HG03457 (cell line): ENCODE results near the gene TNFSF13.

Experiments
- ATAC-seq: cut with Tn5 transposase; IDR thresholded peaks from one replicate; pipeline ENCODE4 v1.9.1; 2021; ENCODE audit warnings: moderate number of reproducible peaks; ENCODE audit not compliant: unreplicated experiment

Gene TNFSF13

DNA sequence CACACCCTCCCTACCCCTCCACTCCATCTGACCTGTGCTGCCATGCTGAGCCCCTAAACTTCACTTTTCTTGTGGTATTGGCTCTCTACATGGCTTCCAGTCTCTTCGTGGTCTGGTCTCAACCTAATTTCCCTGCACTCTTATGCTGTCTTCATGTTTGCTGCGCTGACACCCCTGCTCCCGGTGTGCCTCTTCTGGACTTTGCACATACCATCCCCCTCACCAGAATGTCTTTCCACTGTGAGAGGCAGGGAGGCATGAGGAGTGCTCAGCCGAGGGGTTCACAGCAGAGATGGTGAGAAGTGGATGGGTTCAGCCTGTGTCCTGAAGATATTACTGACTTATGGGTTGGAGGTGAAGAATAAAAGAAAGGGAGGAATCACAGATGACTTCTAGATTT, 7.2 kb upstream of the TNFSF13 start:
- ATAC-seq: no peak

DNA sequence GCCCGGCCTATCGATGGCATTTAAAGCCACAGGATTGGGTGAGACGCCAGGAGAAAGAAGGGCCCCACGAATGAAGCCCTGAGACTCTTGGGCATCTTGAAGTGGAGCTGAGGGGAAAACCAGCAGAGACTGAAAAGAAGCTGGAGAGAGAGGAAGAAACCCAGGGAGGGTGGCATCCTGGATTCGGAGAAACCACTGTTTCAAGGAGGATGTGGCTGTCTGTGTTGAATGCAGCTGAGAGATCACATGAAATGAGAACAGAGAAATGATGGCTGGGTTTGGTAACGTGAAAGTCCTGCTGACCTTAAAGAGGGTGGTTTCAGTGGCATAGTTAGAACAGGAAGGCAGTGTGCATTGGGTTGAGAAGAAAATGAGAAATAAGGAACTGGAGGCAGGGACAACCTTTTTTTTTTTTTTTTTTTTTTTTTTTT, 5.9 kb upstream of the TNFSF13 start:
- no peak for ATAC-seq

DNA sequence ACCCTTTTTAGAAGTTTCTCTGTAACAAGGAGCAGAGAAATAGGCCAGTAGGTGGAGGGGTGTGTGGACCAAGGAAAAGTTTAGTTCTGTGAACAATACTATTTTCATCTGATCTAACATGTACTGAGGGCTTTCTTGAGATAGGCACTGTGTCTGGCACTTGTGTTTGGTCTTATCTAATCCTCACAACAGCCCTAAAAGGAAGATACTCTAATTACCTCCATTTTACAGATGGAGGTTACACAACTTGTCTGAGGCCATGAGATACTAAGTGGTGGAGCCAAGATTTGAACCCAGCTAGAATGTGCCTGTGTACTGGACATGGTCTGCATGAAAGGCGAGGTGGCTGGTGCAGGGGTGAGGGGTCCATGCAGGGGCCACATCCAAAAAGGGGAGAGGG, 5.2 kb upstream of the TNFSF13 start:
- ATAC-seq: no peak

DNA sequence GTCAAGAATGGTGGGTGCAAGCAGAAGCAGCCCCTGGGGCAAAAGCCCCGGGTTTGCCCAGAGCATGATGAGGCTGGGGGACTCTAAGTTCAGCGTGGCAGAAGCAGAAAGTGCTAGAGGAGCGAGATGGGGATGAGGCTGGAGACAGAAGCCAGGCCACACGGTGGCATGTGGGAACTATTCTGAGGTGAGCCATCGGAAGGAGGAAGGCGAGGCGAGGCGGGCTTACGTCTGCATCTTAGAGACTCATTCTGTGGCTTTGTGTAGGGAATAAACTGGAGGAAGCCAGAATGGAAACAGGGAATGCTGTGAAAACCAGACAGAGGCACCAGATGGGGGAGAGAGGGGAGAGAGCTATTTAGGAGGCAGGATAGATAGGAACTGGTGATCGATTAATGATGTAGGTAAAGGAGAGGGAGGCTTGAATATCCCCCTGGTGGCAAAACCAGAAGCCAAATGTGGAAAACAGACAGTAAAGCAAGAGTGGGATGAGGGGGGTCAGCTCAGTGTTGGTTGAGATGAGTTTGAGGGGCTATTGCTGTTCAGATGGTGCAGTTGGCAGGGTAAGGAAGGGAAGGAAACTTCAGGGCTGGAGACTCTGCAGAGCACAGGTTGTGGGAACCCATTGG, 3.1 kb upstream of the TNFSF13 start:
- ATAC-seq: no peak

DNA sequence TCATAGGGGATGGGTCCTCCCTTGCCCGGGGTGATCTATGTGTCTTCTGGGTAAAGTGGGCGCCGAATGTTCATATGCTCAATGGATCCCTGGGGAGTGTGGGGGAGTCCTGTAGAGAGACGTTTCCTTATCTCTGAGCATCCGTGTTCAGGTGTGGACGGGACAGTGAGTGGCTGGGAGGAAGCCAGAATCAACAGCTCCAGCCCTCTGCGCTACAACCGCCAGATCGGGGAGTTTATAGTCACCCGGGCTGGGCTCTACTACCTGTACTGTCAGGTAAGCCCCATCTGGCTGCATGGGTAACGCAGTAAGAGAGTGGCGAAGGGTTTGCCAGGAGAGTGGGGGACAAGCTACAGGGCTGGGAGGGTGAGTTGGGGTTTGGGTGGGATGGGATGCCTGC, 1.9 kb upstream of the TNFSF13 start:
- no peak for ATAC-seq

DNA sequence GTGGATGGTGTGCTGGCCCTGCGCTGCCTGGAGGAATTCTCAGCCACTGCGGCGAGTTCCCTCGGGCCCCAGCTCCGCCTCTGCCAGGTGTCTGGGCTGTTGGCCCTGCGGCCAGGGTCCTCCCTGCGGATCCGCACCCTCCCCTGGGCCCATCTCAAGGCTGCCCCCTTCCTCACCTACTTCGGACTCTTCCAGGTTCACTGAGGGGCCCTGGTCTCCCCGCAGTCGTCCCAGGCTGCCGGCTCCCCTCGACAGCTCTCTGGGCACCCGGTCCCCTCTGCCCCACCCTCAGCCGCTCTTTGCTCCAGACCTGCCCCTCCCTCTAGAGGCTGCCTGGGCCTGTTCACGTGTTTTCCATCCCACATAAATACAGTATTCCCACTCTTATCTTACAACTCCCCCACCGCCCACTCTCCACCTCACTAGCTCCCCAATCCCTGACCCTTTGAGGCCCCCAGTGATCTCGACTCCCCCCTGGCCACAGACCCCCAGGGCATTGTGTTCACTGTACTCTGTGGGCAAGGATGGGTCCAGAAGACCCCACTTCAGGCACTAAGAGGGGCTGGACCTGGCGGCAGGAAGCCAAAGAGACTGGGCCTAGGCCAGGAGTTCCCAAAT, 1.3 kb upstream of the TNFSF13 start:
- ATAC-seq: no peak

DNA sequence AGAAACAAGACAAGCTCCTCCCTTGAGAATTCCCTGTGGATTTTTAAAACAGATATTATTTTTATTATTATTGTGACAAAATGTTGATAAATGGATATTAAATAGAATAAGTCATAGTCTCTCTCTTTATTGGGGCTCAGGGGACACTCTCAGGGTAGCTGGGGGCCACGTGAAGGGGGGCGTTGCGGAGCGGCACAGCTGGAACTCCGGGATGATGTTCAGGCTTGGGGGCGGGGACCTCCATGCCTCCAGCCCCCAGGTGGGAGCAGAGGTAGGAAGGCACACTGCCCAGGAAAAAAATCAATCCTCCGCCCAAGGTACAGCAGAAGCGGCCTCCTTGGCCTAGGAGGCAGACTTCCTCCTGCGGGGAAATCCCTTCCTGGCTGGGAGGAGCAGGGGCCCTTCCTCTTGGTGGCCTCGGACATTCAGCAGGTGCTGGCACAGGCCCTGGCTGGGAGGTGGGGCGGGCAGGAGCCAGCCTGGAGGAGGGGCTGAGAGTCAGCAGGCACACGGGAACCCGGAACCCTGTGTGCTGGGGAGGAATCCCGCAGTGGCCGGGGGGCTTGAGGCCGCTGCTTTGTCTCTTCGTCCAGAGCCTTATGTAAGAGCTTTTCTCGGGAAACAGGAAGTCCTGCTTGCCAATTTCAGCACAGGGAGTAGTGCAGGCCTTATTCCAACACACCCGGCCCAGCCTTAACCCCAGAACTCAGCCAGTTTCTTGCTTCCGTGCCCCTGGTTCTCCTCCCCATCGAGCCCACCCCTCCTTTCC, 591 bp upstream of the TNFSF13 start:
- no peak for ATAC-seq

DNA sequence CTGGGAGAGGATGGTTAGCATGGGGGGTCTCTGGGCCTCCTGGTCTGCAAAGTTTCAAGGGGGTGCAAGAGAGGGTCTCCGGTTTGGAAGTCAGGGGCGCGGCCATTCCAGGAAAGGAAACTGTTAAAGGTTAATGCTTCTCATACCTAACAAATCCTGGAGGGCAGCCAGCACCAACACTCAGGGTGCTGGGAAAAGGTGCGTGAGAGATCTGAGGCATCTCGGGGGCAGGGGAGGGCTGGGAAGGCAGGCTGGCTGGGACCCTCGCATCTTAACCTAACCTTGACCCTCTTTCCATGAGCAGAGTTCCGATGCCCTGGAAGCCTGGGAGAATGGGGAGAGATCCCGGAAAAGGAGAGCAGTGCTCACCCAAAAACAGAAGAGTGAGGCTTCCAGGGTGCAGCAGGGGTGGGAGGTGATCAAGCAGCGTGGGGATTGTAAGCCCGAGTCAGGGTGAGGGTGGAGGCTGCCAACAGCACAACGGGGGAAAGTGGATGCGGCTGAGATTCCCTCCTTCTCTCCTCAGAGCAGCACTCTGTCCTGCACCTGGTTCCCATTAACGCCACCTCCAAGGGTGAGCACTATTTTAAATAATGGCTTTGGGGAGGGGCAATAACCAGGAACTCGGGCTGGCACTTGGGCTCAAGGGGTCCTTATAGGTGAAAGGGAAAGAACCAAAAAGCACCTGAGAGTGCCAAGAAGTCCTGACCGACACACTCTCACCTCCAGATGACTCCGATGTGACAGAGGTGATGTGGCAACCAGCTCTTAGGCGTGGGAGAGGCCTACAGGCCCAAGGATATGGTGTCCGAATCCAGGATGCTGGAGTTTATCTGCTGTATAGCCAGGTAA, 996 bp downstream of the TNFSF13 start:
- no peak for ATAC-seq

DNA sequence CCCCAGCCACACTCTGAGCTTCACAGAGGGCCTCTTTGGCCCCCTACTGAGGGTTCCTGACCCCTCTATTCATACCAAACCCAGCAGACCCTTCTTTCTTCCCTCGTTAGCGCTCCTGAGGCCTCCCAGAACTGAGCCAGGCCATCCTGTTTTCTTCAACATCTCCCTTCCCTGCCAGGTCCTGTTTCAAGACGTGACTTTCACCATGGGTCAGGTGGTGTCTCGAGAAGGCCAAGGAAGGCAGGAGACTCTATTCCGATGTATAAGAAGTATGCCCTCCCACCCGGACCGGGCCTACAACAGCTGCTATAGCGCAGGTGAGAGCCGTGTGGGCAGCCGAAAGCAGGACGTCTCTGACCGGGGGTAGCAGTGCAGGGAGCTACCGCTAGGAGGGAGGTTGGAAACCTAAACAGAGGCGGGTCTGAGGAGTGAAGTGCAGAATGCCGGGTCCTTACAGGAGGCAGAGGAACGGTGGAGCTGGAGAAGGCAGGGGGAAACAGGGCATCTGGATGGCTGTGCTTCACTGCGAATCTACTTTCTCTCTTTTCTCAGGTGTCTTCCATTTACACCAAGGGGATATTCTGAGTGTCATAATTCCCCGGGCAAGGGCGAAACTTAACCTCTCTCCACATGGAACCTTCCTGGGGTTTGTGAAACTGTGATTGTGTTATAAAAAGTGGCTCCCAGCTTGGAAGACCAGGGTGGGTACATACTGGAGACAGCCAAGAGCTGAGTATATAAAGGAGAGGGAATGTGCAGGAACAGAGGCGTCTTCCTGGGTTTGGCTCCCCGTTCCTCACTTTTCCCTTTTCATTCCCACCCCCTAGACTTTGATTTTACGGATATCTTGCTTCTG, 1.9 kb downstream of the TNFSF13 start:
- ATAC-seq: no peak

DNA sequence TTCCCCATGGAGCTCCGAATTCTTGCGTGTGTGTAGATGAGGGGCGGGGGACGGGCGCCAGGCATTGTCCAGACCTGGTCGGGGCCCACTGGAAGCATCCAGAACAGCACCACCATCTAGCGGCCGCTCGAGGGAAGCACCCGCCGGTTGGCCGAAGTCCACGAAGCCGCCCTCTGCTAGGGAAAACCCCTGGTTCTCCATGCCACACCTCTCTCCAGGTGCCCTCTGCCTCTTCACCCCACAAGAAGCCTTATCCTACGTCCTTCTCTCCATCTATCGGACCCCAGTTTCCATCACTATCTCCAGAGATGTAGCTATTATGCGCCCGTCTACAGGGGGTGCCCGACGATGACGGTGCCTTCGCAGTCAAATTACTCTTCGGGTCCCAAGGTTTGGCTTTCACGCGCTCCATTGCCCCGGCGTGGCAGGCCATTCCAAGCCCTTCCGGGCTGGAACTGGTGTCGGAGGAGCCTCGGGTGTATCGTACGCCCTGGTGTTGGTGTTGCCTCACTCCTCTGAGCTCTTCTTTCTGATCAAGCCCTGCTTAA, 2.6 kb downstream of the TNFSF13 start:
- no peak for ATAC-seq

DNA sequence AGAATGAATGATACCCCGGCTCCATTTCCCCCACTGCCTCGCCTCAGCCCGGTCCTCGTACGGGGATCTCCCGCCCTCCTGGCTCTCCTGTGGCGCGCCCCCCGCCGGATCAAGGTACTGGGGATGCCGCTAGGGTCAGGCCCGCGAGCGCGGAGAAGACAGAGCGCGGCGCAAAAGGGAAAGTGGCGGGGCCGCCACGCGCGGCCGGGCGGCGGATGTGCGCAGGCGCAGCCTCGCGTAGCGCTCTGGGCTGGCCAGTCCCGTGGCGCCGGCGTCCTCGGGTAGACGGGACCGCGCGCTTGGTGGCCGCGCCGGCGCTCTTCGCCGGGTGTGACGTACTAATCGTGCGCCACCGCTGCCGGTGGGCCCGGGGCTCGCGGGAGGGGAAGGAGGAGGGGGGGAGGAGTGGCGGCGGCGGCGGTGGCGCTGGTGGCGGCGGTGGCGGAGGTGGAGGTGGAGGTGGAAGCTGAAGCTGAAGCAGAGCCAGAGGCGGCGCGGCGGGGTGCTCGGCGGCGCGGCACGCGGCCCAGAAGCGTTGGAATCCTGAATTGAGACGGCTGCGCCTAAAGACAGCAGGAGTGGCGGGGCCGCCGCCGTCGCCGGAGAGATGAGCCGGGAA, 3.1 kb downstream of the TNFSF13 start, which contains the start of gene SENP3:
TSS of gene SENP3 (plus strand) at position 331 of the 619 bp plus-strand sequence. CDS start 1,158 bp downstream, outside the sequence.
- ATAC-seq: peak; percentile 31

DNA sequence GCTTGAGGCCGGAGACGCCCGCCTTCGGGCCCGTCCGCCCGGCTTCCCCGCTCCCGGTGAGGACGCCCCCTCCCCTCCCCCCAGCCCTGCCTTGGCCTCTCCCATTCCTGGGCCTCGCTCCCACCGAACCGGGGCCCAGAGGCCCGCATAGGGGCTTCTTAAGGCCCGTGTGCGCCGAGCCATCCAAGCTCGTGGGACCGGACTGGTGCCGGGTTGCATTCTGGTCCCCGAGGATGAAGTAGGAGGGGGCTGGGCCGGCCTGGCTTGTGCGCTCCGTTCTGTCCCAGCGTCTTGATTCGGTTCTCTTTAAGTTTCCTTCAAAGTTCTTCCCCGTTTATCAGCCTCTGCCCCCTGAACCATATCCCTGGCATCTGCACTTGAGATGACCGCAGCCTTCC, 3.7 kb downstream of the TNFSF13 start:
- no peak for ATAC-seq

DNA sequence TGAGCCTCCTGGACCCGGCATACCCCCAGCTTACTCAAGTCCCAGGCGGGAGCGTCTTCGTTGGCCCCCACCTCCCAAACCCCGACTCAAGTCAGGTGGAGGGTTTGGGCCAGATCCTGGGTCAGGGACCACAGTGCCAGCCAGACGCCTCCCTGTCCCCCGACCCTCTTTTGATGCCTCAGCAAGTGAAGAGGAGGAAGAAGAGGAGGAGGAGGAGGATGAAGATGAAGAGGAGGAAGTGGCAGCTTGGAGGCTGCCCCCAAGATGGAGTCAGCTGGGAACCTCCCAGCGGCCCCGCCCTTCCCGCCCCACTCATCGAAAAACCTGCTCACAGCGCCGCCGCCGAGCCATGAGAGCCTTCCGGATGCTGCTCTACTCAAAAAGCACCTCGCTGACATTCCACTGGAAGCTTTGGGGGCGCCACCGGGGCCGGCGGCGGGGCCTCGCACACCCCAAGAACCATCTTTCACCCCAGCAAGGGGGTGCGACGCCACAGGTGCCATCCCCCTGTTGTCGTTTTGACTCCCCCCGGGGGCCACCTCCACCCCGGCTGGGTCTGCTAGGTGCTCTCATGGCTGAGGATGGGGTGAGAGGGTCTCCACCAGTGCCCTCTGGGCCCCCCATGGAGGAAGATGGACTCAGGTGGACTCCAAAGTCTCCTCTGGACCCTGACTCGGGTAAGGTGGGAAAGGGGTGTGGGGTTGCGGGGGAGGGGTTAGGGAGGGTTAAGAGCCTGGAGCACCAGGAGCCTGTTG, 4.7 kb downstream of the TNFSF13 start:
- no peak for ATAC-seq

DNA sequence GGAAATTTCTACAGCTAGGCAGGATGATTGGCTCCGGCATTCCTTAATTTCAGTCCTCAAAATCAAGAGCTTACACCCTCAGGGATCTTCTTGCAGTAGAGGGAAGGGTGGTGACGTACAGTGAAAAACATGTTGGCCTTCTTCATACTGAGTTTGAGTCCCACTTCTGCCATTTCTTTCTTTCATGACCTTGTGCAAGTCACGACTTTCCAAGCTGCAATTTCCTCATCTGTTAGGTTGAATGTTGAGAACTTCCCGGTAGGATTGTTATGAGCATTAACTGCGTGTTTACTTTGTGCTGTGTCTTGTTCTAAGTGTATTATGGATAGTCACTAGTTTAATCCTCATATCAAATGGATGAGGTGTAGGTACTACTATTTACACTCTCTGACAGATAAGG, 11.0 kb downstream of the TNFSF13 start:
- ATAC-seq: no peak

DNA sequence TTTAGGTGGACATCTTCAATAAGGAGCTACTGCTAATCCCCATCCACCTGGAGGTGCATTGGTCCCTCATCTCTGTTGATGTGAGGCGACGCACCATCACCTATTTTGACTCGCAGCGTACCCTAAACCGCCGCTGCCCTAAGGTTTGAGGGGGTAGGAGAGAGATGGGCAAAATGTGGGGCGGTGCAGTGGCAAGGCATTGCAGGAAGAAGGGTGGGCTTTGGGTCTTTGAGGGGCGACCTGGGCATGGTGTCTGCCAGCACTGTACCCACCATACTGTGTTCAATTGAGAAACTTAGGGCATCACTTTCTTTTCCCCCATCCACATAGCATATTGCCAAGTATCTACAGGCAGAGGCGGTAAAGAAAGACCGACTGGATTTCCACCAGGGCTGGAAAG, 11.8 kb downstream of the TNFSF13 start:
- no peak for ATAC-seq

DNA sequence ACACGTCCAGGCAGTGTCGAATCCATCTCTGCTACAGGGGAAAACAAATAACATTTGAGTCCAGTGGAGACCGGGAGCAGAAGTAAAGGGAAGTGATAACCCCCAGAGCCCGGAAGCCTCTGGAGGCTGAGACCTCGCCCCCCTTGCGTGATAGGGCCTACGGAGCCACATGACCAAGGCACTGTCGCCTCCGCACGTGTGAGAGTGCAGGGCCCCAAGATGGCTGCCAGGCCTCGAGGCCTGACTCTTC, 13.7 kb downstream of the TNFSF13 start:
- peak; percentile 83 for ATAC-seq

DNA sequence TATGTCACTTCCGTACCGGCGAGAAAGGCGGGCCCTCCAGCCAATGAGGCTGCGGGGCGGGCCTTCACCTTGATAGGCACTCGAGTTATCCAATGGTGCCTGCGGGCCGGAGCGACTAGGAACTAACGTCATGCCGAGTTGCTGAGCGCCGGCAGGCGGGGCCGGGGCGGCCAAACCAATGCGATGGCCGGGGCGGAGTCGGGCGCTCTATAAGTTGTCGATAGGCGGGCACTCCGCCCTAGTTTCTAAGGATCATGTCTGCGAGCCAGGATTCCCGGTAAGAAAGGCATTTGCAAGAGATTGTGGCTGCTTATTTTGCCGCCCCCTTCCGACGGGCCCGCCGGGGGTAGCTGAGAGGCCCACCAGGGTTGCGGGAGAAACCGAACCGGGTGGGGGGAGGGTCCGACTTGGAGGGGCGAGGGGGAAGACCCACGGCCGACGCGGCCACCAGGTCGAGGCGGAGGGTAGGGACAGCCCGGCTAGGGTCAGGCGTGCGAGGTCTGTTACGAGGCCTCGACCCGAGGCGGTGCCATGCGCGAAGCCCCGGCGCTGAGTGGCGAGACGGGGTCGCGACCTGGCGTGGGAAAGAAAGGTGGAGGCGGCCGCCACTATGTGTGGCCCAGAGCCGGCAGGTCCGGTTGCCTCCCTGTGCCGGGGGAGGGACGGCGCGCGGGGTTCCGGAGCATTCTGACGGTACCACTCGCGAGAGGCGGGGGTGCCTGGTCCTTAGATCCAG, 14.2 kb downstream of the TNFSF13 start:
- ATAC-seq: no peak

DNA sequence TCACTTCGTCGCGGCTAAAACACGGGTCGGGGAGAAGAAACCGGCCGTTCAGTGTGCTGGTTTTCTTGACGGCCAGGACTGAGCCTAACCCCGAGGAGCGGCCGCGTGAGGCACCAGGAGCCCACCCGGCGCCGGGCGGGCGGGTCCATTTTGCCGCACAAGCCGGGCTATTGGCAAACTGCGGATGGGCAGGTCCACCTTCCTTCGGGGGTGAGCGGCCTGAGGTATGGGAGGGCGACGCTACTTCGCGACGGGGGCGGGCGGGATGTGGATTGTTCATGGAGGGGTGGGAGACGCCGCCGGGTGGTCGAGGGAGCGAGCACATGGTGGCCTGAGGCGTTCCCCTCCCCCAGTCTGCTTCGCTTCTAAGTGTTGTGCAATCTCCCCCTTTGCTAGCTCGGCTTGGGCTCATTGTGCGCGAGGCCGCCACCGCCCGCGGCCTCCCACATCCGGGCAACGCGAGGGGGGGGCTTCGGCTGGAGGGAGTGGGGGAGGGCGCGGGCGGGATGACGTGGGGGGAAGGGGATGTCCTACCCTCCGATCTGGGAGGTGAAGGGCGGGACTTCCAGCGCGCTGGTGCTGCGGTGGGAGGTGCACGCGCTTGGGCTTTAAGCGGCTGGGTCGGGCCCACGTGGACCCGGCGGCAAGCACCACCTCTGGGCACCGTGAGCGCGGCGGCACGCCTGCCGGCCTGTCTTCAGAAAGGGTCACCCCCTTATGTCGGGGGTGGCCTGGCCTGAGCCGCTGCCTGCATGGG, 15.0 kb downstream of the TNFSF13 start:
- ATAC-seq: no peak
